GM23338 (cell line): ENCODE measurements around the gene EEPD1. TPM values are rescaled to one million over a fixed set of nuclear protein-coding genes. Genes with fewer than 3 reads are reported as not detected.

Experiments used
- ATAC-seq: fragments of 200-7000 bp; cut with Tn5 transposase; 3 replicates; pipeline ENCODE4 v1.9.1; 2020
- DNase-seq: peaks from one replicate; pipeline ENCODE4 v3.0.0-alpha.2; 2015; ENCODE audit warnings: low spot score
- H2AFZ ChIP-seq: fragments of 200-600 bp; sonication (generic); 2 replicates; pipeline ENCODE4 v1.8.0; 2016; ENCODE audit warnings: antibody characterized with exemption, mild to moderate bottlenecking, moderate library complexity
- H3F3A ChIP-seq: fragments of 200-600 bp; sonication (generic); replicated peaks from 2 replicates; pipeline ENCODE4 v1.8.0; 2017; ENCODE audit warnings: antibody characterized with exemption, mixed run types, low read depth
- H3K27ac ChIP-seq: fragments of 200-600 bp; sonication (generic); 2 replicates; pipeline ENCODE4 v1.6.1; 2016; ENCODE audit warnings: low read depth
- H3K27me3 ChIP-seq: fragments of 200-600 bp; sonication (generic); 2 replicates; pipeline ENCODE4 v1.8.0; 2016; ENCODE audit warnings: mild to moderate bottlenecking, mixed run types, moderate library complexity; ENCODE audit not compliant: insufficient read depth
- H3K36me3 ChIP-seq: fragments of 200-600 bp; sonication (generic); 2 replicates; pipeline ENCODE4 v1.8.0; 2016; ENCODE audit warnings: mild to moderate bottlenecking; ENCODE audit not compliant: insufficient read depth
- H3K4me1 ChIP-seq: fragments of 200-600 bp; sonication (generic); 2 replicates; pipeline ENCODE4 v1.8.0; 2016; ENCODE audit warnings: mild to moderate bottlenecking, moderate library complexity; ENCODE audit not compliant: insufficient read depth
- H3K4me2 ChIP-seq: fragments of 200-600 bp; sonication (generic); 2 replicates; pipeline ENCODE4 v1.7.1; 2017; ENCODE audit warnings: mixed run types
- H3K4me3 ChIP-seq: fragments of 200-600 bp; sonication (generic); 2 replicates; pipeline ENCODE4 v1.6.1; 2016; ENCODE audit warnings: mixed run types
- H3K79me2 ChIP-seq: fragments of 200-600 bp; sonication (generic); replicated peaks from 2 replicates; pipeline ENCODE4 v1.8.0; 2017; ENCODE audit warnings: mild to moderate bottlenecking; ENCODE audit not compliant: insufficient read depth
- H3K9me2 ChIP-seq: fragments of 200-600 bp; sonication (generic); 2 replicates; pipeline ENCODE4 v1.8.0; 2017; ENCODE audit not compliant: insufficient read depth
- H4K20me1 ChIP-seq: fragments of 200-600 bp; sonication (generic); replicated peaks from 2 replicates; pipeline ENCODE4 v1.8.0; 2017; ENCODE audit warnings: mild to moderate bottlenecking; ENCODE audit not compliant: insufficient read depth
- H3K27ac Mint-ChIP-seq: 2 replicates; pipeline ENCODE4 v1.8.0; 2020; ENCODE audit warnings: inconsistent platforms, mild to moderate bottlenecking, moderate library complexity, mixed read lengths
- H3K27me3 Mint-ChIP-seq: 3 replicates; pipeline ENCODE4 v1.8.0; 2022; ENCODE audit warnings: low read depth, mild to moderate bottlenecking, moderate library complexity, mixed read lengths, inconsistent platforms; ENCODE audit not compliant: insufficient read depth, poor library complexity
- H3K36me3 Mint-ChIP-seq: 3 replicates; pipeline ENCODE4 v1.8.0; 2021; ENCODE audit warnings: low read depth, mild to moderate bottlenecking, inconsistent platforms, moderate library complexity, mixed read lengths
- H3K4me1 Mint-ChIP-seq: 3 replicates; pipeline ENCODE4 v1.8.0; 2020; ENCODE audit warnings: mild to moderate bottlenecking, inconsistent platforms, mixed read lengths
- H3K4me3 Mint-ChIP-seq: 3 replicates; pipeline ENCODE4 v1.8.0; 2021; ENCODE audit warnings: moderate library complexity, mild to moderate bottlenecking, inconsistent platforms, mixed read lengths
- H3K9me3 Mint-ChIP-seq: 3 replicates; pipeline ENCODE4 v1.8.0; 2020; ENCODE audit warnings: moderate library complexity, mild to moderate bottlenecking, inconsistent platforms, mixed read lengths
- EZH2 ChIP-seq: fragments of 200-600 bp; sonication (generic); IDR thresholded peaks from one replicate; pipeline ENCODE4 v1.8.0; 2017; ENCODE audit warnings: antibody characterized with exemption, mild to moderate bottlenecking, low read depth; ENCODE audit not compliant: unreplicated experiment
- EZH2phosphoT487 ChIP-seq: fragments of 200-600 bp; sonication (generic); IDR thresholded peaks from one replicate; pipeline ENCODE4 v1.8.1; 2018; ENCODE audit warnings: antibody characterized with exemption; ENCODE audit not compliant: unreplicated experiment
- JUNB ChIP-seq: IDR thresholded peaks from one replicate; pipeline ENCODE4 v1.6.1; 2016; ENCODE audit warnings: antibody characterized with exemption; ENCODE audit not compliant: unreplicated experiment
- NANOG ChIP-seq: IDR thresholded peaks from 2 replicates; pipeline ENCODE4 v1.6.1; 2016; ENCODE audit warnings: antibody characterized with exemption, borderline replicate concordance
- POLR2AphosphoS5 ChIP-seq: IDR thresholded peaks from 2 replicates; pipeline ENCODE4 v1.6.1; 2016; ENCODE audit warnings: antibody characterized with exemption, low read depth
- STAT1 ChIP-seq: IDR thresholded peaks from one replicate; pipeline ENCODE4 v1.6.1; 2016; ENCODE audit warnings: antibody characterized with exemption; ENCODE audit not compliant: unreplicated experiment
- ZNF114 ChIP-seq: fragments of 250-450 bp; sonication (Bioruptor Pico); IDR thresholded peaks from 2 replicates; pipeline ENCODE4 v1.5.0; 2020; ENCODE audit warnings: mild to moderate bottlenecking, moderate library complexity
- ZNF331 ChIP-seq: fragments of 250-450 bp; sonication (Bioruptor Pico); IDR thresholded peaks from 2 replicates; pipeline ENCODE4 v1.5.0; 2020; ENCODE audit warnings: low read depth, mild to moderate bottlenecking, moderate library complexity
- polyA plus RNA-seq: library from polyadenylated mRNA; unstranded; fragments of >200 nt; fragmentation: Nextera tagmentation; extraction: Ambion mirVana; gene quantifications from 2 replicates; pipeline ENCODE4 v1.2.1, GENCODE V29; 2016
- total RNA-seq: library from RNA; depleted of rRNA; stranded (reverse); fragments of >200 nt; shearing (Covaris generic); gene quantifications from 2 replicates; pipeline ENCODE4 v1.2.3, GENCODE V29; 2014
- TF ChIP-seq, protein P1 (sequence below), 2 experiments: fragments of 200-600 bp in 1 of 2; sonication (generic) in 1 of 2; conservative IDR thresholded peaks; 2 replicates each; pipeline versions ENCODE4 v1.5.1 to v1.6.1; 2016 to 2017; ENCODE audit warnings: antibody characterized with exemption in 2 of 2, low read depth in 2 of 2, mild to moderate bottlenecking in 2 of 2, moderate library complexity in 1 of 2
- TF ChIP-seq, protein P2 (sequence below): IDR thresholded peaks from one replicate; pipeline ENCODE4 v1.6.1; 2018; ENCODE audit warnings: antibody characterized with exemption; ENCODE audit not compliant: unreplicated experiment
- TF ChIP-seq, protein P3 (sequence below): IDR thresholded peaks from 2 replicates; pipeline ENCODE4 v1.6.1; 2016; ENCODE audit warnings: antibody characterized with exemption

Gene EEPD1
- total and polyA plus RNA-seq, 2 experiments from 2014 or later: 4.1 to 17.1 TPM

DNA sequence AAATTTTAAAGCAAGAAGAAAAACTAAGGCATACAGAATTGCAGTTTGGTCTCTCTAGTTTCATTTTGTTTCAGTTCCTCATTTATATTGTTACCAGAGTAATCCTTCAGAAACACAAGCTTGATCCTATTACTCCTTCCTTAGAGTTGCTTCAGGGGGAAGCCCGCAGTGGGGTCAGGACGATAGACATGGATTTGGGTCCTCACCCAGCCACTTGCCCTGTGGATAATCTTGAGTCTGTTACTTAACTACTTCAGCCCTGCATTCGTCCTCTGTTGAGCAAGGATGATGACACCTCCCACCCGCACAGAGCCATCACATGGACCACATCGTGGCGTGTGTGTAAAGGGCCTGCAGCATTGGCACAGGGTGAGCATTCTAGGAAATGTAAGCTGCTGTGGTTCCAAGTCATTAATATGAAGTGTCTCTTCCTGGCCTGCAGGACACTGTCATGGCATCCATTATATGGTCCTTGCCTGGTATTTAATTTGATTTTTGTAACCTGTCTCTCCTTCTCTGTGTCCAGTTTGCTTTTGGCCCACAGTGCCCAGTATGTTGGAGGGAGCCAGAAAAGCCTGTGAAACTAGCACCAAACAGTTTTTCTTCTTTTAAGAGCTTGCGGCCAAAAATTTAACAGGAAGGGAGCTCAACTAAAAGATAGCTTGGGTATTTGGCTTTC is 111.2 kb downstream of the EEPD1 start (continued):
- TF ChIP-seq, protein P1, sequence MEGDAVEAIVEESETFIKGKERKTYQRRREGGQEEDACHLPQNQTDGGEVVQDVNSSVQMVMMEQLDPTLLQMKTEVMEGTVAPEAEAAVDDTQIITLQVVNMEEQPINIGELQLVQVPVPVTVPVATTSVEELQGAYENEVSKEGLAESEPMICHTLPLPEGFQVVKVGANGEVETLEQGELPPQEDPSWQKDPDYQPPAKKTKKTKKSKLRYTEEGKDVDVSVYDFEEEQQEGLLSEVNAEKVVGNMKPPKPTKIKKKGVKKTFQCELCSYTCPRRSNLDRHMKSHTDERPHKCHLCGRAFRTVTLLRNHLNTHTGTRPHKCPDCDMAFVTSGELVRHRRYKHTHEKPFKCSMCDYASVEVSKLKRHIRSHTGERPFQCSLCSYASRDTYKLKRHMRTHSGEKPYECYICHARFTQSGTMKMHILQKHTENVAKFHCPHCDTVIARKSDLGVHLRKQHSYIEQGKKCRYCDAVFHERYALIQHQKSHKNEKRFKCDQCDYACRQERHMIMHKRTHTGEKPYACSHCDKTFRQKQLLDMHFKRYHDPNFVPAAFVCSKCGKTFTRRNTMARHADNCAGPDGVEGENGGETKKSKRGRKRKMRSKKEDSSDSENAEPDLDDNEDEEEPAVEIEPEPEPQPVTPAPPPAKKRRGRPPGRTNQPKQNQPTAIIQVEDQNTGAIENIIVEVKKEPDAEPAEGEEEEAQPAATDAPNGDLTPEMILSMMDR (conservative IDR thresholded peaks at IDR 0.05; ENCODE audit: low read depth in 2 of 2): no peak
- TF ChIP-seq ZNF114 (CRISPR knock-in tag) (no peak), ZNF331 (CRISPR knock-in tag) (no peak), STAT1 (no peak), JUNB (no peak), EZH2phosphoT487 (no peak), NANOG (no peak)
- TF ChIP-seq, protein P2, sequence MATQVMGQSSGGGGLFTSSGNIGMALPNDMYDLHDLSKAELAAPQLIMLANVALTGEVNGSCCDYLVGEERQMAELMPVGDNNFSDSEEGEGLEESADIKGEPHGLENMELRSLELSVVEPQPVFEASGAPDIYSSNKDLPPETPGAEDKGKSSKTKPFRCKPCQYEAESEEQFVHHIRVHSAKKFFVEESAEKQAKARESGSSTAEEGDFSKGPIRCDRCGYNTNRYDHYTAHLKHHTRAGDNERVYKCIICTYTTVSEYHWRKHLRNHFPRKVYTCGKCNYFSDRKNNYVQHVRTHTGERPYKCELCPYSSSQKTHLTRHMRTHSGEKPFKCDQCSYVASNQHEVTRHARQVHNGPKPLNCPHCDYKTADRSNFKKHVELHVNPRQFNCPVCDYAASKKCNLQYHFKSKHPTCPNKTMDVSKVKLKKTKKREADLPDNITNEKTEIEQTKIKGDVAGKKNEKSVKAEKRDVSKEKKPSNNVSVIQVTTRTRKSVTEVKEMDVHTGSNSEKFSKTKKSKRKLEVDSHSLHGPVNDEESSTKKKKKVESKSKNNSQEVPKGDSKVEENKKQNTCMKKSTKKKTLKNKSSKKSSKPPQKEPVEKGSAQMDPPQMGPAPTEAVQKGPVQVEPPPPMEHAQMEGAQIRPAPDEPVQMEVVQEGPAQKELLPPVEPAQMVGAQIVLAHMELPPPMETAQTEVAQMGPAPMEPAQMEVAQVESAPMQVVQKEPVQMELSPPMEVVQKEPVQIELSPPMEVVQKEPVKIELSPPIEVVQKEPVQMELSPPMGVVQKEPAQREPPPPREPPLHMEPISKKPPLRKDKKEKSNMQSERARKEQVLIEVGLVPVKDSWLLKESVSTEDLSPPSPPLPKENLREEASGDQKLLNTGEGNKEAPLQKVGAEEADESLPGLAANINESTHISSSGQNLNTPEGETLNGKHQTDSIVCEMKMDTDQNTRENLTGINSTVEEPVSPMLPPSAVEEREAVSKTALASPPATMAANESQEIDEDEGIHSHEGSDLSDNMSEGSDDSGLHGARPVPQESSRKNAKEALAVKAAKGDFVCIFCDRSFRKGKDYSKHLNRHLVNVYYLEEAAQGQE: no peak

DNA sequence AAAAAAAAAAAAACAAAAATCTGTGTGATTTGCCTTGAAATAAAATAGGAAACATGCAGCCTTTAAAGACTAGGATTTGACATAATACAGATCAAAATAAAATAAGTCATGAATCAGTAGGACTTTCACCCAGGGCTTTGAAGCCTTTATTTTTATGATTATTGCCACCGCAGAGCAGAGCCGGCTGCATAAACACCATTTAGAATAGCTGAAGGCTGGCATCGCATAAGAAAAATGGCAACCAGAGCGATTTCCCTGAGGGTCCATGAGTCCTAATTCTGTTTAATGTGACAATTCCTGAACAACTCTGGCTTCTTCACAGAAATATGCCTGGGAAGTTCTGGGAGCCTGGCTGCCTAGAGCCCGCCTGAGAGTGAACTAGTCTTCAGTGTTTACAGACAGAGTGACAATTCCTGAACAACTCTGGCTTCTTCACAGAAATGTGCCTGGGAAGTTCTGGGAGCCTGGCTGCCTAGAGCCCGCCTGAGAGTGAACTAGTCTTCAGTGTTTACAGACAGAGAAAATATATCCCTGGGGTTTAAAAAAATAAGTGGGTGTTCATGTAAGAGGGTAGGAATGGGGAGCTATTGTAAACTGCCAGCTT is 112.0 kb downstream of the EEPD1 start:
- Histone ChIP-seq H4K20me1 (no peaks in the 10 kb centered on the region), H3K79me2 (no peaks in the 10 kb centered on the region), H2AFZ (no peak overlapping the region), H3K4me2 (no peak overlapping the region), H3K4me1 (no peaks in the 10 kb centered on the region; the same call in 1 of the 2 replicates), H3F3A (no peaks in the 10 kb centered on the region), H3K9me2 (no peaks in the 10 kb centered on the region), H3K27me3 (no peaks in the 10 kb centered on the region), H3K27ac (no peak overlapping the region), H3K36me3 (no peaks in the 10 kb centered on the region), H3K4me3 (no peak overlapping the region)
- Mint-ChIP-seq H3K4me3 (no peak overlapping the region), H3K27me3 (peaks cover 4% of the 10 kb centered on the region), H3K9me3 (no peaks in the 10 kb centered on the region; the same call in 2 of the 3 replicates), H3K4me1 (peaks cover 22% of the 10 kb centered on the region), H3K27ac (peak overlapping the region; percentile 7), H3K36me3 (no peaks in the 10 kb centered on the region)
- DNase-seq (no peak), ATAC-seq (no peak)
- TF ChIP-seq JUNB: no peak
- TF ChIP-seq NANOG: no peak
- TF ChIP-seq, protein P1 (conservative IDR thresholded peaks at IDR 0.05; ENCODE audit: low read depth in 2 of 2): no peak
- TF ChIP-seq, protein P2: no peak
- TF ChIP-seq, protein P3, sequence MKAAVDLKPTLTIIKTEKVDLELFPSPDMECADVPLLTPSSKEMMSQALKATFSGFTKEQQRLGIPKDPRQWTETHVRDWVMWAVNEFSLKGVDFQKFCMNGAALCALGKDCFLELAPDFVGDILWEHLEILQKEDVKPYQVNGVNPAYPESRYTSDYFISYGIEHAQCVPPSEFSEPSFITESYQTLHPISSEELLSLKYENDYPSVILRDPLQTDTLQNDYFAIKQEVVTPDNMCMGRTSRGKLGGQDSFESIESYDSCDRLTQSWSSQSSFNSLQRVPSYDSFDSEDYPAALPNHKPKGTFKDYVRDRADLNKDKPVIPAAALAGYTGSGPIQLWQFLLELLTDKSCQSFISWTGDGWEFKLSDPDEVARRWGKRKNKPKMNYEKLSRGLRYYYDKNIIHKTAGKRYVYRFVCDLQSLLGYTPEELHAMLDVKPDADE: no peak
- TF ChIP-seq STAT1: no peak
- TF ChIP-seq ZNF114 (CRISPR knock-in tag): no peak
- TF ChIP-seq EZH2: no peak
- no peak for TF ChIP-seq POLR2AphosphoS5
- no peak for TF ChIP-seq ZNF331 (CRISPR knock-in tag)
